HG03175 (cell line): ENCODE data around the gene INSYN1.

Experiments
- ATAC-seq: cut with Tn5 transposase; IDR thresholded peaks from one replicate; pipeline ENCODE4 v1.9.1; 2021; ENCODE audit warnings: mild to moderate bottlenecking, moderate library complexity; ENCODE audit not compliant: unreplicated experiment

INSYN1 gene

DNA sequence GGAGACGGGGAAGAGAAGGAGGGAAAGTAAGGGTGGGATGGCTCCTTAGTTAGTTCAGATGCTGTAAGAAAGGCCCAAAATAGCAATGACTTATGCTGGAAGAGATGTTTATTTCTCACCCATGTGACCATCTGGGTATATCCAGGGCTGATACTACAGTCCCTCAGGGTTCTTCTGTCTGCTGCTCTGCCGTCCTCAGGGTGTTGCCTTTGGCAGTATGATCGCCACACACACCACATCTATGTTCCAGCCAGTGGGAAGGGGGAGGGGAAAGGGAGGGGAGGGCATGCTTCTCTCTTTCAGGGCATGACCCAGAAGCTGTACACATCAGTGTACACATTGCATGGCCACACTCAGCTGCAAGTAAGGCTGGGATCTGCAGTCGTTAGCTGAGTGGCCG is 58.7 kb downstream of the INSYN1 start:
- ATAC-seq: no peak

DNA sequence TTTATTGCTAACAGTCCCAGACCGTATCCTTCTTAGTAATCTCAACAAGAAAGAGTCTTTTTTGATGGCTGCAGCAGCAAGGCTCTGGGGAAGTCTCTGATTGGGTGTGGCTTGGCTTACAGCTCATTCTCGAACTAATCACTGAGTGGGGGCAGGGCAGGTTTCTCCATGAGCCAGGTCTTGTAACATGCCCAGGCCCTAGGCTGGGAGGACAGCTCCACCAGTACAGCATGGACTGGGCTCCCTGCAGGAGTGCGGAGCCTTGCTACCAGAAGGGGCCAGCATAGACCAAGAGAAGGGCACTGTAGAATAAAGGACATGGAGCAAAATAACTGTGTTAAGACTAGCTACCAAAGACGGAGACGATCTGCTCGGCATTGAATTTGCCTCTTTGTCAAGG is 61.8 kb downstream of the INSYN1 start:
- no peak for ATAC-seq

DNA sequence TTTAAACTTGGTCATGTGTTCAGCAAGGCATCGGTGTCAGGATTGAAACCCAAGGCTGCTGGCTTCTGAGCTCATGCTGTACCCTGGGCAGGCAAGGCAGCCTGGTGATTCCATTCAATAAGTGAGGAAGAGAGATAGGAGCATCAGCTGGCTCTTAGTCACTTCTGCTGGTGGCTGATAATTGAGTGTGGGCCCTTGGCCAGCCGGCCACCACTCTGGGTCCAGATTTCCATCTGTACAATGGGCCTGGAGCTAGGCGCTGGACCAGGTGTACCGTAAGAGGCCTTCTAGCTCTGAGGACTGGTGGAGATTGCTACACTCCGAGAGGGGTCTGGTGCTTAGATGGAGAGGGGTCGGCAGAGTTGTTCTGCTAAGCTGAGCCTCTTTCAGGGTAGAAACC is 64.7 kb downstream of the INSYN1 start:
- no peak for ATAC-seq

DNA sequence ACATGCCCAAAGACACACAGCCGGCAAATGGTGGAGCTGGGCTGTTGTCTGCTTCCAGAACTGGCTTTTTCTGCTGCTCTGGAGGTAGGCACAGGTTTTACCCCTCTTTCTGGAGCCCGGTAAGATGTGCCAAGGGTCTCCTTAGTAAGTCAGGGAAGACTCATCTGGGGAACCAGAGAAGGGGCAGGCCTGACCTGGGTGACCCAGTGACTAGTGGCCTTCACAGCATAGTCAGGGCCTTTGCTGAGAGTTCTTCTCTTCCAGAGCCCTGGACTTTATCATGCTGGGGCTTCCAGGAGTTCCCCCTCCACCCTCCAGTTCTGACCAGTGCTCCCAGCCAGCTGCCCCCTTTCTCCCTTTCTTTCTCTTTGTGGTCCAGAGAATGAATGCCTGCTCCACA is 65.8 kb downstream of the INSYN1 start:
- ATAC-seq: no peak

DNA sequence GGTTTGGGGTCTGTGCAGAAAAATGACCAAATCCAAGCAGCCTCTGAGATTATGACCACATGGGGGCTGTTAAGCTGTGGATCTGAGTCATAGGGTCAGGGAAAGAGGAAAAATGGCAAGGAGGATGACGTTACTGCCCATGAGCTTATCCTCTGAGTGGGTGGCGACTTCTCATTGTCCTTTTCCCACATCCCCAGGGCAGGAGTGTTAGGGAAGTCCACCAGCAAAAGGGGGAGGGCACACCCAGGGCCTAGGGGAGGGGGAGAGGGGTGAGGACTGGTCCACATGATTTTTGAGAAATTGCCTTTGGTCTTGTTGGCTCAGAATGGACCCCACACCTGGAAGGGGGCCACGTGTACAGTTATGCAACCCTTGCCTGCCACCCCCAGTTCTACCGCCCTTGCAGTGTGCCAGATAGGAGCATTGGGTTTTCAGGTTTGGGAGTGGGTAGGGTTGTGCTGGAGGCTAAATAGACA is 66.3 kb downstream of the INSYN1 start:
- no peak for ATAC-seq

DNA sequence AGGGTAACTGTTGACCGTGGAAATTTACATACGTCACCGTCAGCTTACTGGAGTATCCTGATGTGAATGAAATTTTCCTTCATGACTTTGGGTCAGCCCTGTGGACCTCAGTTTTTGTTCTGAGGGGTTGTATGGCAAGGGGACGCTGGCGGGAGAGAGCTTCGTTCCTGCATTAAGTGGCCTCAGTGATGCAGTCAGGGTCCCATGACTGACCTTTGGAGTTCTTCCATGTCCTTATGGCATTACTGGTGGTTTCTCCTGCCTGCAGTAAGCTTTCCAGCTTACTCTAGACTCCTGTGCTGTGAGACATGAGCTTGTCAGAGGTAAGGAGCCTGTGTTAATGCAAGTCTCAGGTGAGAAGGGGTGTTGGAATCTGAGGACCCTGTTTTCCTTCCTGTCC is 67.2 kb downstream of the INSYN1 start:
- ATAC-seq: no peak
